ENCODE data around the gene DGCR2. TPM values are rescaled to one million over a fixed set of nuclear protein-coding genes. Genes with fewer than 3 reads are reported as not detected.
"Not testable (repeated sequence)": the region's sequence is repeated elsewhere in the genome, so short reads cannot be mapped to it uniquely, and the experiment has no call there.

The DGCR2 gene
- total and polyA plus RNA-seq, 2 experiments from 2014 or later = 18.5 to 83.0 TPM

DNA sequence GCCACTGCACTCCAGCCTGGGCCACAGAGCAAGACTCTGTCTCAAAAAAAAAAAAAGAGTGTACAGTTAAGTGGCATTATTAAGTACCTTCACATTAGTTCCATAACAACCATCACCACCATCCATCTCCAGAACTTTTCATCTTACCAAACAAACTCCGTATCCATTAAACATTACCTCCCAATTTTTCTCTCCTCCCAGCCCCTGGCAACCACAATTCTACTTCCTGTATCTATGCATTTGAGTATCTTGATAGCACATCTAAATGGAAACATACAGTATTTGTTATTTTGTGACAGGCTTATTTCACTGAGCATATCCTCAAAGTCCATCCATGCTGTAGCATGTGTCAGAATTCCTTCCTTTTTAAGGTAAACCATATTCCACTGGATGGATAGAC, 46.8 kb downstream of the DGCR2 start (continued):
- TF ChIP-seq ZNF462 (CRISPR knock-in tag; IDR thresholded peaks at IDR 0.05) = no peak

DNA sequence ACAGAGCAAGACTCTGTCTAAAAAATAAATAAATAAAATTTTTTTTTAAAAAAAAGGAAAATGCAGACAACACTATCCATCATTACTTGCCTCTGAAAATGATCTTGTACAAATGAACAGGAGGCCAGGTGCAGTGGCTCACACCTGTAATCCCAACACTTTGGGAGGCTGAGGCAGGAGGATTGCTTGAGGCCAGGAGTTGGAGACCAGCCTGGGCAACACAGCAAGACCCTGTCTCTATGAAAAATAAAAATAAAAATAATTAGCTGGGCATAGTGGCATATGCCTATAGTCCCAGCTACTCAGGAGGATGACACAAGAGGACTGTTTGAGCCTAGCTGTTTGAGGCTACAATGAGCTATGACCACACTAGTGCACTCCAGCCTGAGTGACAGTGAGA, 49.4 kb downstream of the DGCR2 start:
- ATAC-seq; H3K36me3 ChIP-seq (ENCODE audit: insufficient read depth); H2AFZ ChIP-seq; H3K27me3 Mint-ChIP-seq (ENCODE audit: insufficient read depth, low read depth, poor library complexity); H3K27ac Mint-ChIP-seq; H3K4me3 ChIP-seq; DNase-seq (ENCODE audit: low spot score); H3K27ac ChIP-seq (ENCODE audit: low read depth); H3K9me3 Mint-ChIP-seq; H3F3A ChIP-seq (replicated peaks; ENCODE audit: low read depth); H3K27me3 ChIP-seq (ENCODE audit: insufficient read depth); H3K36me3 Mint-ChIP-seq (ENCODE audit: low read depth); H3K4me3 Mint-ChIP-seq; H3K4me2 ChIP-seq; H3K4me1 ChIP-seq (ENCODE audit: insufficient read depth); H3K4me1 Mint-ChIP-seq; H3K9me2 ChIP-seq (ENCODE audit: insufficient read depth): not testable (repeated sequence)
- Histone ChIP-seq H3K79me2 (replicated peaks; ENCODE audit: insufficient read depth) (peaks cover 15% of the 10 kb centered on the region), H4K20me1 (replicated peaks; ENCODE audit: insufficient read depth) (peaks cover 30% of the 10 kb centered on the region)

DNA sequence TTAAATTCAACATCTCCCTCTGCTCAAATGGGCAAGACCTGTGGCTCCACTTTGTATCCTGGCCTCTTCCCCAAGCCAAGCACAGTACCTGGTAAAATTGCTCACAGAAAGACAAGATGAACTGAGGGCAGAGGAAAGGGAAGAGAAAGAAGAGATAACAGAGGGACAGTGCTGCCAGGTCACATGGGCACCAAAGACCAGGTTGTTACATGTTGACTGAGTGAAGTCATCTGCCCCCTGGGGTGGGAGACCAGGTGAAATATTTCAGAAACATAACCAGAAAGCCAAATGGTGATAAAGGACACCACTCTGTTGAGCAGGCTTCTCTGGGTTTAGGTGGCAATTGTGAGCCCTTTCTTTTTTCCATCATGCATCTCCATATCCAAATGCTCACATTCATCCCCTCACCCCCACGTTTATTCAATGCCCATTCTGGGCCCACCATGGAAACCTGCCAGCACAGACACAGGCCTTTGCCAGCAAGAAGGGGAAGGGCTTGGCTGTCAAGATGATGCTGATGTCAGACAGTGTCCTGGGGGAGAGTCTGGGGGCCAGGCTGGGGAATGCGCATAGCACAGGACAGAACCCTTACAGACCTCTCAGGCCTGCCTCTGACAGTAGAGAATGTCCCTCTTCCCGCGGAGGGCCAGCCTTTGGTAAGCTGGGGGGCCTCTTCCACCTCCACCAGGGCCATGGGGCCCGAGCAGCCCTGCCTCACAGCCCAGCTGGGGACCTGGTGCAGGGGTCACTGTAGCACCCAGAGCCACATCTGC, 51.6 kb downstream of the DGCR2 start:
- H3K27me3 Mint-ChIP-seq (ENCODE audit: insufficient read depth, low read depth, poor library complexity) = no peaks in the 10 kb centered on the region
- Histone ChIP-seq H3K27ac (ENCODE audit: low read depth) (no peak overlapping the region), H3K4me3 (no peak overlapping the region), H3K27me3 (ENCODE audit: insufficient read depth) (no peaks in the 10 kb centered on the region), H3K4me2 (no peak overlapping the region), H4K20me1 (replicated peaks; ENCODE audit: insufficient read depth) (peaks cover 30% of the 10 kb centered on the region), H3K9me2 (ENCODE audit: insufficient read depth) (no peaks in the 10 kb centered on the region), H3K79me2 (replicated peaks; ENCODE audit: insufficient read depth) (peaks cover 15% of the 10 kb centered on the region), H3K4me1 (ENCODE audit: insufficient read depth) (no peaks in the 10 kb centered on the region), H2AFZ (no peak overlapping the region), H3F3A (replicated peaks; ENCODE audit: low read depth) (no peaks in the 10 kb centered on the region), H3K36me3 (ENCODE audit: insufficient read depth) (no peaks in the 10 kb centered on the region; the same call in 1 of the 2 replicates)
- ATAC-seq = no peak
- H3K4me1 Mint-ChIP-seq = no peaks in the 10 kb centered on the region; the same call in 2 of the 3 replicates
- H3K27ac Mint-ChIP-seq = no peak overlapping the region
- no peak overlapping the region for H3K4me3 Mint-ChIP-seq
- no peaks in the 10 kb centered on the region for H3K9me3 Mint-ChIP-seq
- no peak for DNase-seq (ENCODE audit: low spot score)
- peaks cover 18% of the 10 kb centered on the region for H3K36me3 Mint-ChIP-seq (ENCODE audit: low read depth)
- no peak for TF ChIP-seq NANOG (IDR thresholded peaks at IDR 0.05; ENCODE audit: borderline replicate concordance)
- no peak for TF ChIP-seq JUNB (IDR thresholded peaks at IDR 0.05; ENCODE audit: unreplicated experiment)
- TF ChIP-seq STAT1 (IDR thresholded peaks at IDR 0.05; ENCODE audit: unreplicated experiment) = no peak
- TF ChIP-seq, protein P1, sequence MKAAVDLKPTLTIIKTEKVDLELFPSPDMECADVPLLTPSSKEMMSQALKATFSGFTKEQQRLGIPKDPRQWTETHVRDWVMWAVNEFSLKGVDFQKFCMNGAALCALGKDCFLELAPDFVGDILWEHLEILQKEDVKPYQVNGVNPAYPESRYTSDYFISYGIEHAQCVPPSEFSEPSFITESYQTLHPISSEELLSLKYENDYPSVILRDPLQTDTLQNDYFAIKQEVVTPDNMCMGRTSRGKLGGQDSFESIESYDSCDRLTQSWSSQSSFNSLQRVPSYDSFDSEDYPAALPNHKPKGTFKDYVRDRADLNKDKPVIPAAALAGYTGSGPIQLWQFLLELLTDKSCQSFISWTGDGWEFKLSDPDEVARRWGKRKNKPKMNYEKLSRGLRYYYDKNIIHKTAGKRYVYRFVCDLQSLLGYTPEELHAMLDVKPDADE (IDR thresholded peaks at IDR 0.05) = no peak
- no peak for TF ChIP-seq ZNF114 (CRISPR knock-in tag; IDR thresholded peaks at IDR 0.05)
- TF ChIP-seq, protein P2, sequence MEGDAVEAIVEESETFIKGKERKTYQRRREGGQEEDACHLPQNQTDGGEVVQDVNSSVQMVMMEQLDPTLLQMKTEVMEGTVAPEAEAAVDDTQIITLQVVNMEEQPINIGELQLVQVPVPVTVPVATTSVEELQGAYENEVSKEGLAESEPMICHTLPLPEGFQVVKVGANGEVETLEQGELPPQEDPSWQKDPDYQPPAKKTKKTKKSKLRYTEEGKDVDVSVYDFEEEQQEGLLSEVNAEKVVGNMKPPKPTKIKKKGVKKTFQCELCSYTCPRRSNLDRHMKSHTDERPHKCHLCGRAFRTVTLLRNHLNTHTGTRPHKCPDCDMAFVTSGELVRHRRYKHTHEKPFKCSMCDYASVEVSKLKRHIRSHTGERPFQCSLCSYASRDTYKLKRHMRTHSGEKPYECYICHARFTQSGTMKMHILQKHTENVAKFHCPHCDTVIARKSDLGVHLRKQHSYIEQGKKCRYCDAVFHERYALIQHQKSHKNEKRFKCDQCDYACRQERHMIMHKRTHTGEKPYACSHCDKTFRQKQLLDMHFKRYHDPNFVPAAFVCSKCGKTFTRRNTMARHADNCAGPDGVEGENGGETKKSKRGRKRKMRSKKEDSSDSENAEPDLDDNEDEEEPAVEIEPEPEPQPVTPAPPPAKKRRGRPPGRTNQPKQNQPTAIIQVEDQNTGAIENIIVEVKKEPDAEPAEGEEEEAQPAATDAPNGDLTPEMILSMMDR (conservative IDR thresholded peaks at IDR 0.05; ENCODE audit: low read depth in 2 of 2) = no peak
- no peak for TF ChIP-seq EZH2 (IDR thresholded peaks at IDR 0.05; ENCODE audit: low read depth, unreplicated experiment)
- no peak for TF ChIP-seq EZH2phosphoT487 (IDR thresholded peaks at IDR 0.05; ENCODE audit: unreplicated experiment)
- no peak for TF ChIP-seq POLR2AphosphoS5 (IDR thresholded peaks at IDR 0.05; ENCODE audit: low read depth)

Data from GM23338 (cell line).